ENCODE results near the gene DDIT4L. TPM values are rescaled to one million over a fixed set of nuclear protein-coding genes. Genes with fewer than 3 reads are reported as not detected.
A peak's percentile ranks its signal among the peaks of the same experiment; 100 is the strongest.

Gene DDIT4L
- total RNA-seq, result 1 to 10 TPM in 3 of 4 donors, under 1 TPM in 1; 0.39 to 4.7 (median 1.6) TPM

GRCh38 chr4:100189820-100190642 is at the start of gene DDIT4L:
DDIT4L (minus strand) TSS chr4:100190468; CDS start chr4:100189983, 485 bp downstream.
- TF ChIP-seq POLR2AphosphoS5 (IDR thresholded peaks at IDR 0.05), result no peak
- no peak for TF ChIP-seq EP300 (IDR thresholded peaks at IDR 0.05)
- no peak for TF ChIP-seq POLR2A (IDR thresholded peaks at IDR 0.05)
- TF ChIP-seq CTCF (IDR thresholded peaks at IDR 0.05), result no peak
- peak; percentile 69 to 86 for DNase-seq (ENCODE audit: low spot score in 2 of 2)
- Histone ChIP-seq H3K36me3 (no peaks in the 10 kb centered on the region), H3K27ac (no peak within 1 kb of the TSS), H3K9me3 (no peaks in the 10 kb centered on the region), H3K27me3 (no peaks in the 10 kb centered on the region), H3K4me1 (peaks cover 20% of the 10 kb centered on the region), H3K4me3 (peak within 1 kb of the TSS; percentile 58)
- 2% methylated on average over 20 of the region's 51 CpGs for WGBS

- Histone ChIP-seq H3K27me3 (no peaks in the 10 kb centered on the region), H3K36me3 (no peaks in the 10 kb centered on the region), H3K4me1 (no peaks in the 10 kb centered on the region), H3K27ac (no peak overlapping the region), H3K4me3 (no peak overlapping the region), H3K9me3 (no peaks in the 10 kb centered on the region)
- no peak for TF ChIP-seq EP300 (IDR thresholded peaks at IDR 0.05)
- no peak for TF ChIP-seq CTCF (IDR thresholded peaks at IDR 0.05)
- no peak for TF ChIP-seq POLR2AphosphoS5 (IDR thresholded peaks at IDR 0.05)
- no peak for TF ChIP-seq POLR2A (IDR thresholded peaks at IDR 0.05)
- 35% methylated on average over 2 of the region's 2 CpGs for WGBS
- DNase-seq (ENCODE audit: low spot score in 2 of 2), result no peak
Measured at GRCh38 chr4:100240008-100240407, 49.7 kb upstream of the DDIT4L start.

GRCh38 chr4:100224721-100225120 is 34.5 kb upstream of the DDIT4L start:
- Histone ChIP-seq H3K9me3 (peaks cover 6% of the 10 kb centered on the region), H3K4me1 (no peaks in the 10 kb centered on the region), H3K27me3 (no peaks in the 10 kb centered on the region), H3K27ac (no peak overlapping the region), H3K4me3 (no peak overlapping the region), H3K36me3 (no peaks in the 10 kb centered on the region)
- TF ChIP-seq EP300 (IDR thresholded peaks at IDR 0.05) (no peak), POLR2AphosphoS5 (IDR thresholded peaks at IDR 0.05) (no peak), POLR2A (IDR thresholded peaks at IDR 0.05) (no peak), CTCF (IDR thresholded peaks at IDR 0.05) (no peak)
- no peak for DNase-seq (ENCODE audit: low spot score in 2 of 2)

GRCh38 chr4:100224160-100224559 is 33.9 kb upstream of the DDIT4L start:
- Histone ChIP-seq H3K36me3 (no peaks in the 10 kb centered on the region), H3K9me3 (peaks cover 7% of the 10 kb centered on the region), H3K27me3 (no peaks in the 10 kb centered on the region), H3K4me1 (no peaks in the 10 kb centered on the region), H3K27ac (no peak overlapping the region), H3K4me3 (no peak overlapping the region)
- no peak for TF ChIP-seq POLR2A (IDR thresholded peaks at IDR 0.05)
- TF ChIP-seq CTCF (IDR thresholded peaks at IDR 0.05), result no peak
- no peak for TF ChIP-seq POLR2AphosphoS5 (IDR thresholded peaks at IDR 0.05)
- TF ChIP-seq EP300 (IDR thresholded peaks at IDR 0.05), result no peak
- no peak for DNase-seq (ENCODE audit: low spot score in 2 of 2)

- no peak for DNase-seq (ENCODE audit: low spot score in 2 of 2)
- Histone ChIP-seq H3K27me3 (no peaks in the 10 kb centered on the region), H3K36me3 (no peaks in the 10 kb centered on the region), H3K27ac (no peak overlapping the region), H3K4me1 (no peaks in the 10 kb centered on the region), H3K9me3 (no peaks in the 10 kb centered on the region), H3K4me3 (no peak overlapping the region)
- 33% methylated on average over 1 of the region's 1 CpG for WGBS
- TF ChIP-seq POLR2AphosphoS5 (IDR thresholded peaks at IDR 0.05), result no peak
- no peak for TF ChIP-seq CTCF (IDR thresholded peaks at IDR 0.05)
Measured at GRCh38 chr4:100208964-100209363, 18.7 kb upstream of the DDIT4L start.
